GM21737 (cell line): ENCODE data around the gene TAB2.

Experiments
- ATAC-seq: cut with Tn5 transposase; IDR thresholded peaks from one replicate; pipeline ENCODE4 v1.9.1; 2021; ENCODE audit warnings: mild to moderate bottlenecking, moderate library complexity; ENCODE audit not compliant: unreplicated experiment

Gene TAB2

GRCh38 chr6:149365197-149365596 is 47.7 kb downstream of the TAB2 start:
- no peak for ATAC-seq

GRCh38 chr6:149366267-149366921 is 48.9 kb downstream of the TAB2 start:
- no peak for ATAC-seq

- no peak for ATAC-seq
Observed at GRCh38 chr6:149368065-149368464, 50.6 kb downstream of the TAB2 start.

DNA sequence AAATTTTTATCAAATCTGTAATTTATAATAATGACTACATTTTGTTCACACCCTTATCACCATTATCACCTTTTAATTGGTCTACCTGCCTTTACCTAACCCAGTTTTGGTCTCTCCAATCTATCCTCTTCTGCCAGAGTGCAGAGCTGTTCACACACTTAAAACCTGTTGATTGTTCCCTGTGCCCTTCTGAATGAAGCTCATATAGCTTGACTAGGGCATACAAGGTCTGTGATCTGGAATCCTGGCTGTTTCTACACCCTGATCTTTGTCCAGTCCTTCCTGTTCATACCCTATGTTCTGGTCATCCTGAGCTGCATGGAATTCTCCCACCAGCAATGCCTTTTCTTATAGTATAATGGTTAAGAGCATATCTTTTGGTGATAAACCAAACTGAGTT is 53.6 kb downstream of the TAB2 start:
- ATAC-seq: no peak

DNA sequence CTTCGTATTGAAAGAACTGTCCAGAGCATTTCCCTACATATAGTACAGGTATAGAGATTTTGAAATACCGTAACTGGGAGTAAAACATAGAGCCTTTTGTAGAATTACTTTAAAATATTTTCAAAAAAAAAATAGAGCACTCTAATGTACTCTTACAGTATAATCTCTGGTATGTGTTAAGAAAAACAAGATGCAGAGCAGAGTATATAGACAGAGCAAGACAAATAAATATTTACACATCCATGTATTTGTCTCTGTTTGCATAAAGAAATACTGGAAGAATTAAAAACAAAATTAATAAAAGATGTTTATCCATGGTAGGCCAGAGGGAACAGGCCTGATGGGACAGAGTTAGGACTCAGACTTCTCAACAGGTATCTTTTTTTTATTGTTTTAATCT is 54.5 kb downstream of the TAB2 start:
- no peak for ATAC-seq

DNA sequence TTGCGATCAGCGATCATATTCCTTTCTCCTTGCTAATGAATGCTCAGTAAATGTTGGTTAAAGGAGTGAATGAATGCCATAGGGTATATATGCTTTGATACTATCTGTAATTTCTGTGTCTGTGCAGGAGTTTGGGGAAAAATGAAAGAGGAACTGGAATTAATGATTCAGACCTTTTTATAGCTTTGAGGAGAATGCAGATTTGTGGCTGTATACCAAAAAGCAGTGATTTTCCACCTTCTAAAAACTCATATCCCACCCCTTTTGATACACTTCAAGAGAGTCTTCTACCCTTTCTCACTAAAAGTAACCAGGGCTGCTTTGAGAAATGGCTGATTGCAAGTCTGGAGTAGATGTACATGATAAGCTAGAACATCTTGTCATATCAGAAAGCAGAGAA is 56.0 kb downstream of the TAB2 start:
- ATAC-seq: no peak

DNA sequence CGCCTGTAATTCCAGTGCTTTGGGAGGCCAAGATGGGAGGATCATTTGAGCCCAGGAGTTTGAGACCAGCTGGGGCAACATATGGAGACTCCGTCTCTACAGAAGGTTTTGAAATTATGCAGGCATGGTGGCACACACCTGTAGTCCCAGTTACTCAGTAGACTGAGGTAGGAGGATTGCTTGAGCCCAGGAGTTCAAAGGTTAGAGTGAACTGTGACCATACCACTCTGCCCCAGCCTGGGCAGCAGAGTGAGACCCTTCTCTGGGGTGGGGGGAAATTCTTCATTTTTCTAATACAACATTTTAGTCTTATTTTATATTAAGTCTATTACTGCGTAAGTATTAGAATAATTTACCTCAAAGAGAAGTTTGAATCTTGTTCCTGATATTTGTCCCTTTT is 62.5 kb downstream of the TAB2 start:
- no peak for ATAC-seq

GRCh38 chr6:149380523-149380922 is 63.0 kb downstream of the TAB2 start:
- ATAC-seq: no peak

- no peak for ATAC-seq
Observed at GRCh38 chr6:149383371-149383770, 65.9 kb downstream of the TAB2 start.

DNA sequence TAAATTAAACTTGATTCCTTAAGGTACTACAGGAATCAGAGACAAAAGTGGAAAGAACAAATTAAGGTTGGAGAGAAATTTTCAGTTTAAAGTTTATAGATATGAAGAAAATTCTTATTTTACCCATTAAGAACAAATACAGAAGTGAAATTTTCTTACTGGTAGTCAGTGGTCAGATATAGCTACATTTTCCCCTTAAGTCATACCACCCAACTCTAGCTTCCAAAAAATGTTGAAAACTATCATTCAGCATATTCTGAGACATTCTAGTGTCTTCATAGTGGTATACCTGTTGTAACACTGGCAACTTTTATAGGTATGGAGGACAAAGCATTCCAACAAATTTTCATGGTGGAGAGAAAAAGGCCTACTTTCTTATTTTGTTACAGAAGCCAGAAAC is 67.0 kb downstream of the TAB2 start:
- no peak for ATAC-seq

DNA sequence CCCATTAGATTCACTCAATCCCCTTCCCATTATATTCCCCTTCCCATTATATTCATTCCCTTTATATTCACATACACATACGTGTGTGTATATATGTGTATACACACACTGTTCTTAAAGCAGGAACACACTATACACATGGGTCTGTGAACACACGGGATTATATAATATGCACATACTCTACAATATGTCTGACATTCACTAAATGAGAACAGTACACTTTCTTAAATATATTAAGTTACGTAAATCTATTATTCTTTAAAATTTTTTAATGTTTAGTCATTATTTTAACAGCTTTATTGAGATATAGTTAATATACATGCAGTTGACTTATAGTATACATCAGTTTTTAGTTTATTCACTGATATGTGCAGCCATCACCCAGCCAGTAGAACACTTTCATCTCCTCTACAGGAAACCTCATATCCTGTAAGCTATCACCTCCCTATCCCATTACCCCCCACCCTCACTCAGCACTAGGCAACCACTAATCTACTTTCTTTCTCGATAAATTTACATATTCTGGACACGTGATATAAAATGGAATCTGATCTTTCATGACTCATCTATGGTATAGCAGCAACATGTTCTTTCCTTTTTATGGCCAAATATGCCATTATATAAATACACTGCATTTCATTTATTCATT is 68.6 kb downstream of the TAB2 start:
- ATAC-seq: no peak

DNA sequence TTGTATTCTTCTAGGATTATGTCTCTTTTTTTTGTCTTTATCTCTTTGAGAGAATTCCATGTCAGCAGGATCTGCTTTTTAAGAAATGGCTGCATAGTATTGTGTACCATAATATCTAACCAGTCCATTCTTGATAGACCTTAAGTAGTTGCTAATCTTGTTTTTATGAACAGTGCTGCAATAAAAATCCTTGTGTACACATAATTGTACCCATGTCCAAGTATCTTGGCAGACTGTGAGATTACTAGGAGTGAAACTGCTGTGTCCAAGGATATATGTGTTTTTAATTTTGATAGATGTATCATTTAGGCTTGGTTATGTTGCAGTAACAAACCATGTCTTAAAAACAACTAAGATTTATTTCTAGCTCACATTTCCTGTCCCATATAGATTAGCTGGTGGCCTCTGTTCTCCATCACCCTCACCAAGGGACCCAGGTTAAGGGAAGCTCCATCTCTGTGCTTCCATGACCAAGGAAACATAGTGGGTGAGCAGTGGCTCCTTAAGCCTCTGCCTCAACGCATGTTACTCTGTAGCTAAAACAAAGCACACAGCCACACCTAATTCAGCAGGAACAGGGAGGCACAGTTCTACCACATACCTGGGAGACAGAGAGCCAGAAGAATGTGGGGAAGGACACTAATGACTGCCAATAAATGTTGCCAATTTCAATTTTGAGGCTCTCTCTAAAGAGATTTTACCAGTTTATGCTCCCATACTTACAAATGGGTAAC is 70.4 kb downstream of the TAB2 start:
- no peak for ATAC-seq

DNA sequence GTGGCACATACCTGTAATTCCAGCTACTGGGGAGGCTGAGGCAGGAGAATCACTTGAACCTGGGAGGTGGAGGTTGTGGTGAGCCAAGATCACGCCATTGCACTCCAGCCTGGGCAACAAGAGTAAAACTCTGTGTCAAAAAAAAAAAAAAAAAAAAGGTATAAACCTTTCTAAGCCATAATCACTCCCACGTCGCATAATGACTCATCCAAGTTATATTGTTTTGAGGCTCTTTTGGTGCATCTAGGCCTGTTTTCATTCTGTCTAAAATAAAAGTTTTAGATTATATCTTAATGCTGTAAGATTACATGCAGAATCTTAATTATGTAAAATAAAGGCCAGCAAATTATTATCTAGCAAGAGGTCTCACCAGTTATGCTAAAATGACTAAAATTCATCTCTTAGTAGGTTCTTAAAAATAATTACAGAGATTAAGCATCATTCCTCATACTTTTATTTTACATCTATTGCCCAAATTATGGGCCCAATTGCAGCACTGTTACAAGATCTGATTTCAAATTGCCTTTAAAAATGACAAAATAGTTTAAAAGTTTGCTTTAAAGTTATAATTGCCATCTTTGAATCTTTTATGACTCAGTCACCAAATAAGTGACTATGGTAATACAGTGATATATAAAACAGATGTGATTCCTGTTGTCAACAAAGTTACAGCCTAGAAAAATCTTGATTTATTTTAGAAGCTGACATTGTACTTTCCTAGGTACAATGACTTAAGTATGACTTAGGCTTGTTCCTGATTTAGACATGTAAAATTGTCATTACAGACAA is 72.2 kb downstream of the TAB2 start:
- ATAC-seq: no peak

GRCh38 chr6:149392093-149392492 is 74.6 kb downstream of the TAB2 start:
- ATAC-seq: no peak

DNA sequence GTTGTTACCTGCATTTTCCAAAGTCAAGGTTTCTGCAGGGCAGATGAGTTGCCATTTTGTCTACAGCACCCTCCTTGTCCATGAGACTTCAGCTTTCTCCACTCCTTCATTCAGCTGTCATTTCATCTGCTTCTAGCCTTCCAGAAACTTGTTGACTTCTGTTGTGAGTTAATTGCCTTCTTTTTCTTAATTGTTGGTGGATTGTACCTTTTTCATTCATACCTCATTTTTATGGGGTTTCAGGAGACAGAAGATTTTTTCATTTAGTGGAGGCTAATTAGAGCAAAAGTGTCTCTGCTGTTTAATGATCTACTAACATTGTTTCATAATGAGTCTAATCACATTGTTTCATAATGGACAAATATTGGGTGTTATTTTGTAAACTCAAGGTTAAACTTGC is 75.0 kb downstream of the TAB2 start:
- no peak for ATAC-seq

GRCh38 chr6:149393002-149393679 is 75.6 kb downstream of the TAB2 start:
- ATAC-seq: no peak

- ATAC-seq: no peak
Observed at GRCh38 chr6:149395185-149395584, 77.7 kb downstream of the TAB2 start.

- ATAC-seq: no peak
Observed at GRCh38 chr6:149397384-149397783, 79.9 kb downstream of the TAB2 start.

GRCh38 chr6:149400050-149400449 is 82.5 kb downstream of the TAB2 start, which contains the start of gene SUMO4:
TSS of gene SUMO4 (plus strand) at chr6:149400262. CDS start at chr6:149400392, 130 bp downstream.
- no peak for ATAC-seq

- no peak for ATAC-seq
Observed at GRCh38 chr6:149403534-149403933, 86.0 kb downstream of the TAB2 start.
